ENCODE data around the gene RXFP3.

RXFP3 gene

GRCh38 chr5:33964132-33964700 is 28.0 kb downstream of the RXFP3 start:
- no peak overlapping the region for H2AFZ ChIP-seq (ENCODE audit: low read length)
- H3K4me3 ChIP-seq (ENCODE audit: low read length in 2 of 2), result no peak overlapping the region
- no peak overlapping the region for H3K18ac ChIP-seq (ENCODE audit: low read length)
- H2BK15ac ChIP-seq (ENCODE audit: low read length), result no peak overlapping the region
- no peaks in the 10 kb centered on the region for H3K27me3 ChIP-seq (ENCODE audit: control insufficient read depth in 3 of 3, insufficient read depth in 3 of 3, low read depth in 1 of 3, low read length in 3 of 3)
- H3K23ac ChIP-seq (ENCODE audit: low read depth, low read length, poor library complexity), result no peak overlapping the region
- no peak overlapping the region for H2BK5ac ChIP-seq (ENCODE audit: low read length)
- H3K9ac ChIP-seq (ENCODE audit: low read depth, low read length, poor library complexity), result no peak overlapping the region
- DNase-seq (ENCODE audit: low spot score), result no peak
- no peaks in the 10 kb centered on the region for H3K79me1 ChIP-seq (ENCODE audit: low read depth, low read length)
- H2BK12ac ChIP-seq (ENCODE audit: low read length), result no peak overlapping the region
- H4K91ac ChIP-seq (ENCODE audit: low read depth, low read length, poor library complexity), result no peak overlapping the region
- no peaks in the 10 kb centered on the region for H3K9me3 ChIP-seq (replicated peaks in 1 of 2; ENCODE audit: control insufficient read depth in 2 of 2, insufficient read depth in 1 of 2, low read depth in 1 of 2, low read length in 2 of 2)
- no CpG with 5 or more reads among the region's 2 CpGs for WGBS, 2 donors (ENCODE audit: extremely low coverage in 2 of 2, insufficient read length in 2 of 2, insufficient replicate concordance in 1 of 2)
- no peak overlapping the region for H3K4ac ChIP-seq (ENCODE audit: low read length)
- no peak overlapping the region for H3K14ac ChIP-seq (ENCODE audit: low read length)
- no peak overlapping the region for H3K4me2 ChIP-seq (ENCODE audit: insufficient read depth, low read length, poor library complexity, severe bottlenecking)
- no peaks in the 10 kb centered on the region for H3K4me1 ChIP-seq (ENCODE audit: control insufficient read depth in 2 of 2, insufficient read depth in 1 of 2, low read depth in 1 of 2, low read length in 2 of 2)
- H3K36me3 ChIP-seq (replicated peaks in 1 of 2; ENCODE audit: control insufficient read depth in 2 of 2, insufficient read depth in 2 of 2, low read length in 2 of 2), result no peaks in the 10 kb centered on the region
- no peak overlapping the region for H4K8ac ChIP-seq (ENCODE audit: low read depth, low read length)
- H2BK120ac ChIP-seq (ENCODE audit: low read depth, low read length), result no peak overlapping the region
- H3K27ac ChIP-seq (replicated peaks; ENCODE audit: low read length), result no peak overlapping the region
- no peak overlapping the region for H2AK5ac ChIP-seq (ENCODE audit: low read depth, low read length)

- H2AK5ac ChIP-seq (ENCODE audit: low read depth, low read length), result no peak overlapping the region
- no peak overlapping the region for H3K14ac ChIP-seq (ENCODE audit: low read length)
- H3K4me2 ChIP-seq (ENCODE audit: insufficient read depth, low read length, poor library complexity, severe bottlenecking), result no peak overlapping the region
- H3K79me1 ChIP-seq (ENCODE audit: low read depth, low read length), result no peaks in the 10 kb centered on the region
- H3K18ac ChIP-seq (ENCODE audit: low read length), result no peak overlapping the region
- H3K27ac ChIP-seq (replicated peaks; ENCODE audit: low read length), result no peak overlapping the region
- H4K91ac ChIP-seq (ENCODE audit: low read depth, low read length, poor library complexity), result no peak overlapping the region
- no peaks in the 10 kb centered on the region for H3K4me1 ChIP-seq (ENCODE audit: control insufficient read depth in 2 of 2, insufficient read depth in 1 of 2, low read depth in 1 of 2, low read length in 2 of 2)
- DNase-seq (ENCODE audit: low spot score), result no peak
- no peak overlapping the region for H2AFZ ChIP-seq (ENCODE audit: low read length)
- no CpG with 5 or more reads among the region's 2 CpGs for WGBS, 2 donors (ENCODE audit: extremely low coverage in 2 of 2, insufficient read length in 2 of 2, insufficient replicate concordance in 1 of 2)
- no peaks in the 10 kb centered on the region for H3K36me3 ChIP-seq (replicated peaks in 1 of 2; ENCODE audit: control insufficient read depth in 2 of 2, insufficient read depth in 2 of 2, low read length in 2 of 2)
- H2BK120ac ChIP-seq (ENCODE audit: low read depth, low read length), result no peak overlapping the region
- H3K4ac ChIP-seq (ENCODE audit: low read length), result no peak overlapping the region
- H3K9ac ChIP-seq (ENCODE audit: low read depth, low read length, poor library complexity), result no peak overlapping the region
- H2BK12ac ChIP-seq (ENCODE audit: low read length), result no peak overlapping the region
- no peak overlapping the region for H2BK5ac ChIP-seq (ENCODE audit: low read length)
- H3K9me3 ChIP-seq (replicated peaks in 1 of 2; ENCODE audit: control insufficient read depth in 2 of 2, insufficient read depth in 1 of 2, low read depth in 1 of 2, low read length in 2 of 2), result no peaks in the 10 kb centered on the region
- no peak overlapping the region for H3K23ac ChIP-seq (ENCODE audit: low read depth, low read length, poor library complexity)
- no peak overlapping the region for H4K8ac ChIP-seq (ENCODE audit: low read depth, low read length)
- no peaks in the 10 kb centered on the region for H3K27me3 ChIP-seq (ENCODE audit: control insufficient read depth in 3 of 3, insufficient read depth in 3 of 3, low read depth in 1 of 3, low read length in 3 of 3)
- no peak overlapping the region for H3K4me3 ChIP-seq (ENCODE audit: low read length in 2 of 2)
- no peak overlapping the region for H2BK15ac ChIP-seq (ENCODE audit: low read length)
Observed at GRCh38 chr5:33966805-33967204, 30.6 kb downstream of the RXFP3 start.

GRCh38 chr5:33968211-33969005 is 32.2 kb downstream of the RXFP3 start:
- Histone ChIP-seq H3K23ac (ENCODE audit: low read depth, low read length, poor library complexity) (no peak overlapping the region), H2AFZ (ENCODE audit: low read length) (no peak overlapping the region), H2BK15ac (ENCODE audit: low read length) (no peak overlapping the region), H3K36me3 (replicated peaks in 1 of 2; ENCODE audit: control insufficient read depth in 2 of 2, insufficient read depth in 2 of 2, low read length in 2 of 2) (no peaks in the 10 kb centered on the region), H3K14ac (ENCODE audit: low read length) (no peak overlapping the region), H4K8ac (ENCODE audit: low read depth, low read length) (no peak overlapping the region), H3K18ac (ENCODE audit: low read length) (no peak overlapping the region), H2BK5ac (ENCODE audit: low read length) (no peak overlapping the region), H3K4me2 (ENCODE audit: insufficient read depth, low read length, poor library complexity, severe bottlenecking) (no peak overlapping the region), H4K91ac (ENCODE audit: low read depth, low read length, poor library complexity) (no peak overlapping the region), H3K79me1 (ENCODE audit: low read depth, low read length) (no peaks in the 10 kb centered on the region), H3K4ac (ENCODE audit: low read length) (no peak overlapping the region), H3K9ac (ENCODE audit: low read depth, low read length, poor library complexity) (no peak overlapping the region), H2AK5ac (ENCODE audit: low read depth, low read length) (no peak overlapping the region), H3K4me3 (ENCODE audit: low read length in 2 of 2) (no peak overlapping the region), H2BK12ac (ENCODE audit: low read length) (no peak overlapping the region), H3K9me3 (replicated peaks in 1 of 2; ENCODE audit: control insufficient read depth in 2 of 2, insufficient read depth in 1 of 2, low read depth in 1 of 2, low read length in 2 of 2) (no peaks in the 10 kb centered on the region), H3K4me1 (ENCODE audit: control insufficient read depth in 2 of 2, insufficient read depth in 1 of 2, low read depth in 1 of 2, low read length in 2 of 2) (no peaks in the 10 kb centered on the region), H3K27ac (replicated peaks; ENCODE audit: low read length) (no peak overlapping the region), H2BK120ac (ENCODE audit: low read depth, low read length) (no peak overlapping the region), H3K27me3 (ENCODE audit: control insufficient read depth in 3 of 3, insufficient read depth in 3 of 3, low read depth in 1 of 3, low read length in 3 of 3) (no peaks in the 10 kb centered on the region)
- WGBS, 2 donors (ENCODE audit: extremely low coverage in 2 of 2, insufficient read length in 2 of 2, insufficient replicate concordance in 1 of 2), result no CpG with 5 or more reads among the region's 3 CpGs
- DNase-seq (ENCODE audit: low spot score), result no peak

- Histone ChIP-seq H3K23ac (ENCODE audit: low read depth, low read length, poor library complexity) (no peak overlapping the region), H3K4me2 (ENCODE audit: insufficient read depth, low read length, poor library complexity, severe bottlenecking) (no peak overlapping the region), H3K4me3 (ENCODE audit: low read length in 2 of 2) (no peak overlapping the region), H2BK5ac (ENCODE audit: low read length) (no peak overlapping the region), H3K4me1 (ENCODE audit: control insufficient read depth in 2 of 2, insufficient read depth in 1 of 2, low read depth in 1 of 2, low read length in 2 of 2) (no peaks in the 10 kb centered on the region), H4K8ac (ENCODE audit: low read depth, low read length) (no peak overlapping the region), H3K9me3 (replicated peaks in 1 of 2; ENCODE audit: control insufficient read depth in 2 of 2, insufficient read depth in 1 of 2, low read depth in 1 of 2, low read length in 2 of 2) (no peaks in the 10 kb centered on the region), H2AFZ (ENCODE audit: low read length) (peak overlapping the region; percentile 60), H3K9ac (ENCODE audit: low read depth, low read length, poor library complexity) (no peak overlapping the region), H2BK120ac (ENCODE audit: low read depth, low read length) (no peak overlapping the region), H3K27me3 (ENCODE audit: control insufficient read depth in 3 of 3, insufficient read depth in 3 of 3, low read depth in 1 of 3, low read length in 3 of 3) (no peaks in the 10 kb centered on the region), H2BK15ac (ENCODE audit: low read length) (no peak overlapping the region), H4K91ac (ENCODE audit: low read depth, low read length, poor library complexity) (no peak overlapping the region), H2BK12ac (ENCODE audit: low read length) (no peak overlapping the region), H3K79me1 (ENCODE audit: low read depth, low read length) (no peaks in the 10 kb centered on the region), H3K27ac (replicated peaks; ENCODE audit: low read length) (no peak overlapping the region), H3K36me3 (replicated peaks in 1 of 2; ENCODE audit: control insufficient read depth in 2 of 2, insufficient read depth in 2 of 2, low read length in 2 of 2) (no peaks in the 10 kb centered on the region), H3K4ac (ENCODE audit: low read length) (no peak overlapping the region), H2AK5ac (ENCODE audit: low read depth, low read length) (no peak overlapping the region), H3K14ac (ENCODE audit: low read length) (no peak overlapping the region), H3K18ac (ENCODE audit: low read length) (no peak overlapping the region)
- DNase-seq (ENCODE audit: low spot score), result peak; percentile 36
- no CpG with 5 or more reads among the region's 10 CpGs for WGBS, 2 donors (ENCODE audit: extremely low coverage in 2 of 2, insufficient read length in 2 of 2, insufficient replicate concordance in 1 of 2)
Observed at GRCh38 chr5:33969572-33970452, 33.6 kb downstream of the RXFP3 start.

Measured in neuronal stem cell (in vitro differentiated cells).